WTC11 (cell line): ENCODE data around the gene CAPN1. TPM values are rescaled to one million over a fixed set of nuclear protein-coding genes. Genes with fewer than 3 reads are reported as not detected.
A peak's percentile ranks its signal among the peaks of the same experiment; 100 is the strongest.

Experiments
- ATAC-seq: fragments of 200-7000 bp; cut with Tn5 transposase; 2 replicates; pipeline ENCODE4 v1.10.0; 2021; ENCODE audit warnings: mild to moderate bottlenecking, moderate library complexity
- CTCF ChIA-PET: fragments of 300-600 bp; sonication (Branson Sonifier 250); formaldehyde crosslinking; loops from one replicate; lab custom pipeline; 2021; ENCODE audit warnings: antibody characterized with exemption; lab: Charles Lee
- POLR2A ChIA-PET: fragments of 350-600 bp; sonication (Branson Sonifier 250); formaldehyde crosslinking; loops from one replicate; lab custom pipeline; 2021; ENCODE audit warnings: antibody characterized with exemption; lab: Charles Lee
- DNase-seq: peaks from one replicate; pipeline ENCODE4 v3.0.0; 2021; ENCODE audit warnings: low spot score
- H3K27ac Mint-ChIP-seq: 2 replicates; pipeline ENCODE4 v1.8.0; 2021; ENCODE audit warnings: mixed read lengths
- H3K27me3 Mint-ChIP-seq: 2 replicates; pipeline ENCODE4 v1.8.0; 2021; ENCODE audit warnings: low read depth, mild to moderate bottlenecking, moderate library complexity, mixed read lengths
- H3K36me3 Mint-ChIP-seq: 2 replicates; pipeline ENCODE4 v1.8.0; 2021; ENCODE audit warnings: mixed read lengths
- H3K4me1 Mint-ChIP-seq: 2 replicates; pipeline ENCODE4 v1.8.0; 2022; ENCODE audit warnings: mixed read lengths
- H3K4me3 Mint-ChIP-seq: 2 replicates; pipeline ENCODE4 v1.8.0; 2021; ENCODE audit warnings: mild to moderate bottlenecking, moderate library complexity, mixed read lengths
- H3K9me3 Mint-ChIP-seq: 2 replicates; pipeline ENCODE4 v1.8.0; 2021; ENCODE audit warnings: mixed read lengths
- CBFB ChIP-seq: sonication (generic); formaldehyde crosslinking; IDR thresholded peaks from 2 replicates; pipeline ENCODE4 v1.8.1; 2022; ENCODE audit warnings: mild to moderate bottlenecking, low read depth, missing genetic modification reagents
- CREB1 ChIP-seq: sonication (generic); formaldehyde crosslinking; IDR thresholded peaks from 2 replicates; pipeline ENCODE4 v1.8.0; 2023; ENCODE audit warnings: mild to moderate bottlenecking, missing genetic modification reagents
- ELF4 ChIP-seq: sonication (generic); formaldehyde crosslinking; IDR thresholded peaks from 2 replicates; pipeline ENCODE4 v1.8.1; 2022; ENCODE audit warnings: low read depth, mild to moderate bottlenecking, moderate library complexity, missing genetic modification reagents
- FOXJ3 ChIP-seq: sonication (generic); formaldehyde crosslinking; IDR thresholded peaks from 2 replicates; pipeline ENCODE4 v1.9.0; 2021; ENCODE audit warnings: missing genetic modification reagents, mild to moderate bottlenecking, borderline replicate concordance
- FOXP1 ChIP-seq: sonication (generic); formaldehyde crosslinking; IDR thresholded peaks from 2 replicates; pipeline ENCODE4 v1.8.0; 2022; ENCODE audit warnings: missing genetic modification reagents, mild to moderate bottlenecking, moderate library complexity, borderline replicate concordance
- GRHL2 ChIP-seq: fragments of 250-450 bp; sonication (Bioruptor Pico); IDR thresholded peaks from 2 replicates; pipeline ENCODE4 v1.8.0; 2022; ENCODE audit warnings: mild to moderate bottlenecking, moderate library complexity; ENCODE audit not compliant: insufficient replicate concordance, severe bottlenecking
- GTF2I ChIP-seq: fragments of 250-450 bp; sonication (Bioruptor Pico); conservative IDR thresholded peaks from 2 replicates; pipeline ENCODE4 v1.4.0; 2021; ENCODE audit warnings: mild to moderate bottlenecking
- HMGA2 ChIP-seq: fragments of 250-450 bp; sonication (Bioruptor Pico); IDR thresholded peaks from 2 replicates; pipeline ENCODE4 v1.4.0; 2021; ENCODE audit warnings: mild to moderate bottlenecking, moderate library complexity
- IRF2 ChIP-seq: sonication (generic); formaldehyde crosslinking; IDR thresholded peaks from 2 replicates; pipeline ENCODE4 v1.8.0; 2022; ENCODE audit warnings: low read depth, missing genetic modification reagents, borderline replicate concordance
- JAZF1 ChIP-seq: fragments of 250-450 bp; sonication (Bioruptor Pico); IDR thresholded peaks from 2 replicates; pipeline ENCODE4 v1.9.0; 2021; ENCODE audit warnings: moderate library complexity, mild to moderate bottlenecking, inconsistent platforms
- KAT7 ChIP-seq: sonication (generic); formaldehyde crosslinking; IDR thresholded peaks from 2 replicates; pipeline ENCODE4 v1.8.1; 2023; ENCODE audit warnings: missing genetic modification reagents, mild to moderate bottlenecking, borderline replicate concordance
- MYBL2 ChIP-seq: sonication (generic); formaldehyde crosslinking; IDR thresholded peaks from 2 replicates; pipeline ENCODE4 v1.8.1; 2023; ENCODE audit warnings: mild to moderate bottlenecking, moderate library complexity, missing genetic modification reagents
- NFE2L1 ChIP-seq: sonication (generic); formaldehyde crosslinking; IDR thresholded peaks from 2 replicates; pipeline ENCODE4 v1.8.1; 2023; ENCODE audit warnings: missing genetic modification reagents
- NR1H2 ChIP-seq: sonication (generic); formaldehyde crosslinking; IDR thresholded peaks from 2 replicates; pipeline ENCODE4 v1.9.0; 2021; ENCODE audit warnings: mild to moderate bottlenecking, moderate library complexity, missing genetic modification reagents
- NR3C1 ChIP-seq: sonication (generic); formaldehyde crosslinking; conservative IDR thresholded peaks from 2 replicates; pipeline ENCODE4 v1.8.1; 2023; ENCODE audit warnings: low read depth, mild to moderate bottlenecking, missing genetic modification reagents
- SMAD4 ChIP-seq: sonication (generic); formaldehyde crosslinking; IDR thresholded peaks from 2 replicates; pipeline ENCODE4 v1.8.0; 2022; ENCODE audit warnings: mild to moderate bottlenecking, missing genetic modification reagents
- SOX15 ChIP-seq: fragments of 250-450 bp; sonication (Bioruptor Pico); IDR thresholded peaks from 2 replicates; pipeline ENCODE4 v1.9.0; 2021; ENCODE audit warnings: mild to moderate bottlenecking
- SP1 ChIP-seq: sonication (generic); formaldehyde crosslinking; conservative IDR thresholded peaks from 2 replicates; pipeline ENCODE4 v1.8.1; 2022; ENCODE audit warnings: missing genetic modification reagents
- ZNF121 ChIP-seq: sonication (generic); formaldehyde crosslinking; IDR thresholded peaks from 2 replicates; pipeline ENCODE4 v1.8.0; 2023; ENCODE audit warnings: missing genetic modification reagents
- ZNF396 ChIP-seq: fragments of 250-450 bp; sonication (Bioruptor Pico); IDR thresholded peaks from 2 replicates; pipeline ENCODE4 v1.8.0; 2021; ENCODE audit warnings: mild to moderate bottlenecking, moderate library complexity, borderline replicate concordance
- total RNA-seq: library from RNA; stranded (reverse); gene quantifications from 3 replicates; pipeline ENCODE4 v1.2.3, GENCODE V29; 2021
- TF ChIP-seq, protein P1 (sequence below): fragments of 250-450 bp; sonication (Bioruptor Pico); IDR thresholded peaks from 2 replicates; pipeline ENCODE4 v1.9.0; 2021; ENCODE audit warnings: mild to moderate bottlenecking, borderline replicate concordance
- TF ChIP-seq, protein P2 (sequence below): sonication (generic); formaldehyde crosslinking; IDR thresholded peaks from 2 replicates; pipeline ENCODE4 v1.8.1; 2022; ENCODE audit warnings: mild to moderate bottlenecking, moderate library complexity, missing genetic modification reagents
- TF ChIP-seq, protein P3 (sequence below): fragments of 200-600 bp; IDR thresholded peaks from 2 replicates; pipeline ENCODE4 v1.8.0; 2022; ENCODE audit warnings: antibody characterized with exemption
- TF ChIP-seq, protein P4 (sequence below): sonication (generic); formaldehyde crosslinking; conservative IDR thresholded peaks from 2 replicates; pipeline ENCODE4 v1.8.1; 2023; ENCODE audit warnings: mild to moderate bottlenecking, low read depth, missing genetic modification reagents, moderate library complexity

CAPN1 gene
- total RNA-seq, 1 experiment from 2014 or later = 257 TPM

DNA sequence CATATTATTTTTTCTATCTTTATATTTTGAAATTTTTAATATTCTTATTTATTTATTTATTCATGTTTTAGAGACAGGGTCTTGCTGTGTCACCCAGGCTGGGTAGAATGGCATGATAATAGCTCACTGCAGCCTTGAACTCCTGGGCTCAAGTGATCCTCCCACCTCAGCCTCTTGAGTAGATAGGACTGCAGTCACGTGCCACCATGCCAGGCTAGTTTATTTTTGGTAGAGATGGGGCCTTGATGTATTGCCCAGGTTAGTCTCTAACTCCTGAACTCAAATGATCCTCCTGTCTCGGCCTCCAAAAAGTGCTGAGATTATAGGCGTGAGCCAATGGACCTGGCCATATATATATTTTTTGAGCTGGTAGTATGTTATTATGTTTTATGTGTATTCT is 14.1 kb upstream of the CAPN1 start (continued):
- TF ChIP-seq, protein P1, sequence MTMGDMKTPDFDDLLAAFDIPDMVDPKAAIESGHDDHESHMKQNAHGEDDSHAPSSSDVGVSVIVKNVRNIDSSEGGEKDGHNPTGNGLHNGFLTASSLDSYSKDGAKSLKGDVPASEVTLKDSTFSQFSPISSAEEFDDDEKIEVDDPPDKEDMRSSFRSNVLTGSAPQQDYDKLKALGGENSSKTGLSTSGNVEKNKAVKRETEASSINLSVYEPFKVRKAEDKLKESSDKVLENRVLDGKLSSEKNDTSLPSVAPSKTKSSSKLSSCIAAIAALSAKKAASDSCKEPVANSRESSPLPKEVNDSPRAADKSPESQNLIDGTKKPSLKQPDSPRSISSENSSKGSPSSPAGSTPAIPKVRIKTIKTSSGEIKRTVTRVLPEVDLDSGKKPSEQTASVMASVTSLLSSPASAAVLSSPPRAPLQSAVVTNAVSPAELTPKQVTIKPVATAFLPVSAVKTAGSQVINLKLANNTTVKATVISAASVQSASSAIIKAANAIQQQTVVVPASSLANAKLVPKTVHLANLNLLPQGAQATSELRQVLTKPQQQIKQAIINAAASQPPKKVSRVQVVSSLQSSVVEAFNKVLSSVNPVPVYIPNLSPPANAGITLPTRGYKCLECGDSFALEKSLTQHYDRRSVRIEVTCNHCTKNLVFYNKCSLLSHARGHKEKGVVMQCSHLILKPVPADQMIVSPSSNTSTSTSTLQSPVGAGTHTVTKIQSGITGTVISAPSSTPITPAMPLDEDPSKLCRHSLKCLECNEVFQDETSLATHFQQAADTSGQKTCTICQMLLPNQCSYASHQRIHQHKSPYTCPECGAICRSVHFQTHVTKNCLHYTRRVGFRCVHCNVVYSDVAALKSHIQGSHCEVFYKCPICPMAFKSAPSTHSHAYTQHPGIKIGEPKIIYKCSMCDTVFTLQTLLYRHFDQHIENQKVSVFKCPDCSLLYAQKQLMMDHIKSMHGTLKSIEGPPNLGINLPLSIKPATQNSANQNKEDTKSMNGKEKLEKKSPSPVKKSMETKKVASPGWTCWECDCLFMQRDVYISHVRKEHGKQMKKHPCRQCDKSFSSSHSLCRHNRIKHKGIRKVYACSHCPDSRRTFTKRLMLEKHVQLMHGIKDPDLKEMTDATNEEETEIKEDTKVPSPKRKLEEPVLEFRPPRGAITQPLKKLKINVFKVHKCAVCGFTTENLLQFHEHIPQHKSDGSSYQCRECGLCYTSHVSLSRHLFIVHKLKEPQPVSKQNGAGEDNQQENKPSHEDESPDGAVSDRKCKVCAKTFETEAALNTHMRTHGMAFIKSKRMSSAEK (CRISPR knock-in tag) = no peak
- TF ChIP-seq NFE2L1 = no peak
- TF ChIP-seq ZNF396 (CRISPR knock-in tag) = no peak
- TF ChIP-seq KAT7 (CRISPR knock-in tag) = no peak
- no peak for TF ChIP-seq NR1H2 (CRISPR knock-in tag)
- no peak for TF ChIP-seq HMGA2 (CRISPR knock-in tag)
- TF ChIP-seq, protein P2, sequence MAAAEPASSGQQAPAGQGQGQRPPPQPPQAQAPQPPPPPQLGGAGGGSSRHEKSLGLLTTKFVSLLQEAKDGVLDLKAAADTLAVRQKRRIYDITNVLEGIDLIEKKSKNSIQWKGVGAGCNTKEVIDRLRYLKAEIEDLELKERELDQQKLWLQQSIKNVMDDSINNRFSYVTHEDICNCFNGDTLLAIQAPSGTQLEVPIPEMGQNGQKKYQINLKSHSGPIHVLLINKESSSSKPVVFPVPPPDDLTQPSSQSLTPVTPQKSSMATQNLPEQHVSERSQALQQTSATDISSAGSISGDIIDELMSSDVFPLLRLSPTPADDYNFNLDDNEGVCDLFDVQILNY (CRISPR knock-in tag) = no peak

DNA sequence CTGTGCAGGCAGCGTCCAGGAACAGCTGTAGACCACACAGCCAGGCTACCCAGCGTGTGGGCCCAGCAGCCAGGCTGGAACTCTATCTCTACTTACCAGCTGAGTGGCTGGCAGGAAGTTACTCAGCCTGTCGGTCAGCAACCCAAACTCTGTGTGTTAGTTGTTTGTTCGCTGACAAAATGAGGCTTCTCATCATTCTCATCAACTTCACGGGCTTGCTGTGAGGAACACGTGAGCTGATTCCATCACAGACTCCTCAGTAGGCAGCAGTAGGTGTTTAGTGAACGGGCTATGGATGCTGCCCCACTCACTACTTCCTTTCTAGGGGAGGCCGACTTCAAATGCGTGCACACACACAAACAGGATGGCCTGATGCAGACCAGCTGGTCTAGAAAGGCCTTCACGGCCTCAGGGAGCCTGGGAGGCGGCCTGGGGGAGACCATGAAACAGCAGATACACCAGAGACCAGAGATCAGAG is 12.5 kb upstream of the CAPN1 start:
- no peaks in the 10 kb centered on the region for H3K36me3 Mint-ChIP-seq
- TF ChIP-seq IRF2 (CRISPR knock-in tag) (no peak), JAZF1 (no peak), CBFB (CRISPR knock-in tag) (no peak), FOXJ3 (no peak), NR3C1 (CRISPR knock-in tag) (no peak), GRHL2 (CRISPR knock-in tag) (no peak), SMAD4 (CRISPR knock-in tag) (no peak), ZNF121 (CRISPR knock-in tag) (no peak), ELF4 (CRISPR knock-in tag) (no peak), GTF2I (no peak), SOX15 (CRISPR knock-in tag) (no peak), FOXP1 (CRISPR knock-in tag) (no peak), SP1 (CRISPR knock-in tag) (no peak), CREB1 (CRISPR knock-in tag) (no peak), MYBL2 (CRISPR knock-in tag) (no peak)
- TF ChIP-seq, protein P3, sequence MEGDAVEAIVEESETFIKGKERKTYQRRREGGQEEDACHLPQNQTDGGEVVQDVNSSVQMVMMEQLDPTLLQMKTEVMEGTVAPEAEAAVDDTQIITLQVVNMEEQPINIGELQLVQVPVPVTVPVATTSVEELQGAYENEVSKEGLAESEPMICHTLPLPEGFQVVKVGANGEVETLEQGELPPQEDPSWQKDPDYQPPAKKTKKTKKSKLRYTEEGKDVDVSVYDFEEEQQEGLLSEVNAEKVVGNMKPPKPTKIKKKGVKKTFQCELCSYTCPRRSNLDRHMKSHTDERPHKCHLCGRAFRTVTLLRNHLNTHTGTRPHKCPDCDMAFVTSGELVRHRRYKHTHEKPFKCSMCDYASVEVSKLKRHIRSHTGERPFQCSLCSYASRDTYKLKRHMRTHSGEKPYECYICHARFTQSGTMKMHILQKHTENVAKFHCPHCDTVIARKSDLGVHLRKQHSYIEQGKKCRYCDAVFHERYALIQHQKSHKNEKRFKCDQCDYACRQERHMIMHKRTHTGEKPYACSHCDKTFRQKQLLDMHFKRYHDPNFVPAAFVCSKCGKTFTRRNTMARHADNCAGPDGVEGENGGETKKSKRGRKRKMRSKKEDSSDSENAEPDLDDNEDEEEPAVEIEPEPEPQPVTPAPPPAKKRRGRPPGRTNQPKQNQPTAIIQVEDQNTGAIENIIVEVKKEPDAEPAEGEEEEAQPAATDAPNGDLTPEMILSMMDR = no peak
- TF ChIP-seq, protein P1 (CRISPR knock-in tag) = no peak
- TF ChIP-seq, protein P4, sequence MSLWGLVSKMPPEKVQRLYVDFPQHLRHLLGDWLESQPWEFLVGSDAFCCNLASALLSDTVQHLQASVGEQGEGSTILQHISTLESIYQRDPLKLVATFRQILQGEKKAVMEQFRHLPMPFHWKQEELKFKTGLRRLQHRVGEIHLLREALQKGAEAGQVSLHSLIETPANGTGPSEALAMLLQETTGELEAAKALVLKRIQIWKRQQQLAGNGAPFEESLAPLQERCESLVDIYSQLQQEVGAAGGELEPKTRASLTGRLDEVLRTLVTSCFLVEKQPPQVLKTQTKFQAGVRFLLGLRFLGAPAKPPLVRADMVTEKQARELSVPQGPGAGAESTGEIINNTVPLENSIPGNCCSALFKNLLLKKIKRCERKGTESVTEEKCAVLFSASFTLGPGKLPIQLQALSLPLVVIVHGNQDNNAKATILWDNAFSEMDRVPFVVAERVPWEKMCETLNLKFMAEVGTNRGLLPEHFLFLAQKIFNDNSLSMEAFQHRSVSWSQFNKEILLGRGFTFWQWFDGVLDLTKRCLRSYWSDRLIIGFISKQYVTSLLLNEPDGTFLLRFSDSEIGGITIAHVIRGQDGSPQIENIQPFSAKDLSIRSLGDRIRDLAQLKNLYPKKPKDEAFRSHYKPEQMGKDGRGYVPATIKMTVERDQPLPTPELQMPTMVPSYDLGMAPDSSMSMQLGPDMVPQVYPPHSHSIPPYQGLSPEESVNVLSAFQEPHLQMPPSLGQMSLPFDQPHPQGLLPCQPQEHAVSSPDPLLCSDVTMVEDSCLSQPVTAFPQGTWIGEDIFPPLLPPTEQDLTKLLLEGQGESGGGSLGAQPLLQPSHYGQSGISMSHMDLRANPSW (CRISPR knock-in tag) = no peak
- ATAC-seq (no peak; the same call in 1 of the 2 replicates), DNase-seq (no peak)
- H3K4me3 Mint-ChIP-seq = no peak overlapping the region
- ChIA-PET POLR2A (interaction anchor here (0.9 to 1.1 kb wide), 2 partner anchors 12 to 44 kb away, joined by 3 read pairs; partner anchors contain the start of gene CAPN1), CTCF (interaction anchor here (0.8 to 2.1 kb wide), 2 partner anchors 12 to 35 kb away, joined by 3 to 18 read pairs; partner anchors contain the start of gene CAPN1)
- peak overlapping the region; percentile 29 for H3K27ac Mint-ChIP-seq
- H3K4me1 Mint-ChIP-seq = peaks cover 14% of the 10 kb centered on the region
- no peaks in the 10 kb centered on the region for H3K27me3 Mint-ChIP-seq
- no peaks in the 10 kb centered on the region for H3K9me3 Mint-ChIP-seq
